GM21360 (cell line): ENCODE measurements around the gene SVBP.
"Not testable (repeated sequence)": the region's sequence is repeated elsewhere in the genome, so short reads cannot be mapped to it uniquely, and the experiment has no call there.

Experiments used
- ATAC-seq: cut with Tn5 transposase; IDR thresholded peaks from one replicate; pipeline ENCODE4 v1.9.1; 2021; ENCODE audit warnings: mild to moderate bottlenecking, moderate library complexity; ENCODE audit not compliant: unreplicated experiment

Gene SVBP

GRCh38 chr1:42816585-42817439 is at the start of gene SVBP, which contains the start of gene ERMAP:
SVBP (minus strand) TSS chr1:42817397; CDS start chr1:42816544, 853 bp downstream.
ERMAP (plus strand) TSS chr1:42817122; CDS start chr1:42830449, 13,327 bp downstream.
- peak; percentile 77 for ATAC-seq

- no peak for ATAC-seq
Measured at GRCh38 chr1:42866549-42866948, 49.4 kb upstream of the SVBP start.

- ATAC-seq, result no peak
Measured at GRCh38 chr1:42861014-42861399, 43.8 kb upstream of the SVBP start.

- ATAC-seq, result no peak
Measured at GRCh38 chr1:42860339-42861013, 43.3 kb upstream of the SVBP start.

GRCh38 chr1:42859366-42859765 is 42.2 kb upstream of the SVBP start:
- not testable (repeated sequence) for ATAC-seq

- not testable (repeated sequence) for ATAC-seq
Measured at GRCh38 chr1:42856554-42856953, 39.4 kb upstream of the SVBP start.

GRCh38 chr1:42853116-42853884 is 36.1 kb upstream of the SVBP start:
- no peak for ATAC-seq

GRCh38 chr1:42852608-42852980 is 35.4 kb upstream of the SVBP start:
- no peak for ATAC-seq

GRCh38 chr1:42851960-42852607 is 34.9 kb upstream of the SVBP start:
- ATAC-seq, result no peak

- ATAC-seq, result no peak
Measured at GRCh38 chr1:42851420-42851819, 34.2 kb upstream of the SVBP start.

- no peak for ATAC-seq
Measured at GRCh38 chr1:42849944-42850343, 32.7 kb upstream of the SVBP start.

GRCh38 chr1:42848823-42849537 is 31.8 kb upstream of the SVBP start:
- ATAC-seq, result no peak

GRCh38 chr1:42847721-42848460 is 30.7 kb upstream of the SVBP start:
- ATAC-seq, result no peak

GRCh38 chr1:42847111-42847595 is 30.0 kb upstream of the SVBP start:
- no peak for ATAC-seq

- ATAC-seq, result peak; percentile 88
Measured at GRCh38 chr1:42846257-42847110, 29.3 kb upstream of the SVBP start, which contains the start of gene ZNF691. ZNF691 (plus strand) TSS chr1:42846613; CDS start chr1:42849659, 3,046 bp downstream.

GRCh38 chr1:42845866-42846256 is 28.7 kb upstream of the SVBP start:
- ATAC-seq, result peak; percentile 22

GRCh38 chr1:42845193-42845592 is 28.0 kb upstream of the SVBP start:
- ATAC-seq, result no peak

- ATAC-seq, result no peak
Measured at GRCh38 chr1:42844592-42845140, 27.5 kb upstream of the SVBP start.
